Upper lobe of right lung (tissue), 1 donor: ENCODE measurements around the gene KRTAP2-4. TPM values are rescaled to one million over a fixed set of nuclear protein-coding genes. Genes with fewer than 3 reads are reported as not detected.

Source experiments
- ATAC-seq: fragments of 200-7000 bp; cut with Tn5 transposase; one replicate; pipeline ENCODE4 v1.9.1; 2020; ENCODE audit warnings: mild to moderate bottlenecking, moderate library complexity
- DNase-seq: peaks from one replicate; pipeline ENCODE4 v3.0.0-alpha.2; 2020
- H3K27ac ChIP-seq: fragments of 200-600 bp; one replicate; pipeline ENCODE4 v1.8.0; 2022
- H3K27me3 ChIP-seq: fragments of 200-600 bp; one replicate; pipeline ENCODE4 v1.8.0; 2022; ENCODE audit warnings: mild to moderate bottlenecking
- H3K36me3 ChIP-seq: fragments of 200-600 bp; one replicate; pipeline ENCODE4 v1.8.0; 2022
- H3K4me1 ChIP-seq: fragments of 200-600 bp; one replicate; pipeline ENCODE4 v1.8.0; 2022
- H3K4me3 ChIP-seq: fragments of 200-600 bp; one replicate; pipeline ENCODE4 v1.8.0; 2022; ENCODE audit warnings: mild to moderate bottlenecking
- H3K9me3 ChIP-seq: fragments of 200-600 bp; one replicate; pipeline ENCODE4 v1.8.0; 2022
- intact Hi-C: fragments of 100-400 bp; cut with DNase I; formaldehyde crosslinking; loops from one replicate; pipeline ENCODE4 v1.11.0; 2022
- total RNA-seq: library from RNA; stranded (reverse); fragmentation: NEBNext Ultra II Directional; extraction: Animal tissue kit (Norgen Biotek cat#: 25700); gene quantifications from one replicate; pipeline ENCODE4 v1.2.1, GENCODE V29; 2021
- TF ChIP-seq, protein P1 (sequence below): fragments of 200-600 bp; IDR thresholded peaks from one replicate; pipeline ENCODE4 v1.8.0; 2022; ENCODE audit warnings: antibody characterized with exemption
- donor health status: DM: no; HTN: yes; CAD: no; lungs with severe emphysema.

Gene KRTAP2-4
- total RNA-seq, 1 donor from 2014 or later, result not detected

DNA sequence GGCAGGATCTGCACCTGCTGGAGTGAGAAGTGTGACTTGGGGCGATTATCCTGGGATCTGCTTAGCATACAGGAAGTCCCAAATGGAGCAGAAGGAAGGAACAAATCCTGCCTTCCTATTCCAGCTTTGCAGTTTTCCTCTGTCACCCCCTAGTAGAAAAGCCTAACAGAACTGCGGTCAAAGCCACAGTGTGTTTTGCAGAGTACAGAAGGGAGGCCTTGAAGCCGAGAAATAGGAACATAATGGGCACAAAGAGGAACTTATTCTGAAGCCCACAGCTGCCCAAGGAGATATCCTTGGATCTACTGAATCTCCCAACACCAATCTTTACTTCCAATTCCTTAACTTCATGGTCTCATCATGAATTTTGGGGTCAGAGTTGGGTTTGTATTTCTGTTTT, 47.1 kb downstream of the KRTAP2-4 start:
- no peak for DNase-seq
- no peaks in the 10 kb centered on the region for H3K36me3 ChIP-seq
- no peak for ATAC-seq
- intact Hi-C loops, result no loop called here
- H3K27me3 ChIP-seq, result peaks cover 5% of the 10 kb centered on the region
- no peak overlapping the region for H3K4me3 ChIP-seq
- TF ChIP-seq, protein P1, sequence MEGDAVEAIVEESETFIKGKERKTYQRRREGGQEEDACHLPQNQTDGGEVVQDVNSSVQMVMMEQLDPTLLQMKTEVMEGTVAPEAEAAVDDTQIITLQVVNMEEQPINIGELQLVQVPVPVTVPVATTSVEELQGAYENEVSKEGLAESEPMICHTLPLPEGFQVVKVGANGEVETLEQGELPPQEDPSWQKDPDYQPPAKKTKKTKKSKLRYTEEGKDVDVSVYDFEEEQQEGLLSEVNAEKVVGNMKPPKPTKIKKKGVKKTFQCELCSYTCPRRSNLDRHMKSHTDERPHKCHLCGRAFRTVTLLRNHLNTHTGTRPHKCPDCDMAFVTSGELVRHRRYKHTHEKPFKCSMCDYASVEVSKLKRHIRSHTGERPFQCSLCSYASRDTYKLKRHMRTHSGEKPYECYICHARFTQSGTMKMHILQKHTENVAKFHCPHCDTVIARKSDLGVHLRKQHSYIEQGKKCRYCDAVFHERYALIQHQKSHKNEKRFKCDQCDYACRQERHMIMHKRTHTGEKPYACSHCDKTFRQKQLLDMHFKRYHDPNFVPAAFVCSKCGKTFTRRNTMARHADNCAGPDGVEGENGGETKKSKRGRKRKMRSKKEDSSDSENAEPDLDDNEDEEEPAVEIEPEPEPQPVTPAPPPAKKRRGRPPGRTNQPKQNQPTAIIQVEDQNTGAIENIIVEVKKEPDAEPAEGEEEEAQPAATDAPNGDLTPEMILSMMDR, result no peak
- H3K4me1 ChIP-seq, result no peaks in the 10 kb centered on the region
- H3K27ac ChIP-seq, result no peak overlapping the region
- no peaks in the 10 kb centered on the region for H3K9me3 ChIP-seq

DNA sequence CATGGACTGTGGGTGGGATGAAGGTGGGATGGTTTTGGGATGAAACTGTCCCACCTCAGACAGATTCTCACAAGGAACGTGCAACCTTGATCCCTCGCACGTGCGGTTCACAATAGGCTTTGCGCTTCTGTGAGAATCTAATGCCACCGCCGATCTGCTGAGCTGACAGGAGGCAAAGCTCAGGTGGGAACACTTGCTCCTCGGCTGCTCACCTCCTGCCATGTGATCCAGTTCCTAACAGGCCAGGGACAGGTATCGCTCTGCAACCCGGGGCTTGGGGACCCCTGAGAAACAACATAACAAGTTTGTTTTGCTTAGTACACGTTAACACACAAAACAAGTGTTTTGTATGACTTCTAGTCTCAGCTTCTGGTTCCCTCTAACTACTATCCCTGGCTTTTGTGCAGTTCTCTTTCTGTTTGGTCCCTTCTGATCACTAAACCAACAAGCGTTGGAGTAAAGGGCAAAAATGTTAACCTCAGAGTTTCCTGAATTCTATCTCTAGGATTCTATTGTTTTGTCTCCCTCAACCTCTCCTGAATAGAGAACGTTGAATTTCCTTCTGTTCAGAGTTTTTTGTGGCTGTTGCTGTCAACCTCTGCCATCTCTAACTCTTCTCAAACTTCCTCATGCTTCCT, 49.0 kb downstream of the KRTAP2-4 start:
- Histone ChIP-seq H3K4me1 (no peaks in the 10 kb centered on the region), H3K27ac (no peak overlapping the region), H3K4me3 (no peak overlapping the region), H3K9me3 (no peaks in the 10 kb centered on the region), H3K27me3 (no peaks in the 10 kb centered on the region), H3K36me3 (no peaks in the 10 kb centered on the region)
- no peak for DNase-seq
- TF ChIP-seq, protein P1, result no peak
- intact Hi-C loops, result no loop called here
- ATAC-seq, result no peak

DNA sequence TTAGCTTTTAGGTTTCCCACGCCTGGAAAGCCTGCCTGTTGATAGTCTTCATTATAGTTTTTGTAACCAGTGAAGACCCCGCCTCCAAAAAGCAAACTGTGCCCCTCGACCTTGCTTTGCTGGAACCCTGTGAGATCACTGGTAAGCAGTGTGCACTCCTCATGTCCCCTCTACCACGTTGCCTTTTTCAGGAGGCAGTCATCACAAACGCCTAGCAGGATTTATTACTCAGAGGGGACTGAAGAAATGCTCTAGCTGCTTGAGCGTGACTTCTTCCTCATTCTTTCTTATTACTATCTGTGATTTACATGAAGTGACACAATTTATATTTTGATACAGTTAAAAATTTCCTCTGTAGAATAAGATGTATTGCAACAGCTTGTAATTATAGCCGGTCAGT, 50.2 kb downstream of the KRTAP2-4 start:
- no peak for ATAC-seq
- TF ChIP-seq, protein P1, result no peak
- Histone ChIP-seq H3K27me3 (no peaks in the 10 kb centered on the region), H3K36me3 (no peaks in the 10 kb centered on the region), H3K4me1 (no peaks in the 10 kb centered on the region), H3K9me3 (no peaks in the 10 kb centered on the region), H3K27ac (no peak overlapping the region), H3K4me3 (no peak overlapping the region)
- intact Hi-C loops, result no loop called here
- DNase-seq, result no peak

Other genes with a start within 250 kb of the KRTAP2-4 start
- 36.8 TPM for gene KRT10, start 243.3 kb downstream of the KRTAP2-4 start, total RNA-seq
- not detected for gene KRT12, start 198.7 kb downstream of the KRTAP2-4 start, total RNA-seq
- not detected for gene KRT20, start 180.6 kb downstream of the KRTAP2-4 start, total RNA-seq
- gene KRT23, start 128.2 kb downstream of the KRTAP2-4 start, total RNA-seq, result 1.1 TPM
- gene KRT39, start 98.9 kb downstream of the KRTAP2-4 start, total RNA-seq, result 0.35 TPM
- not detected for gene KRT40, start 81.6 kb downstream of the KRTAP2-4 start, total RNA-seq
- gene KRTAP3-3, start 71.7 kb downstream of the KRTAP2-4 start, total RNA-seq, result not detected
- gene KRTAP3-2, start 66.0 kb downstream of the KRTAP2-4 start, total RNA-seq, result not detected
- not detected for gene KRTAP3-1, start 56.8 kb downstream of the KRTAP2-4 start, total RNA-seq
- not detected for gene KRTAP1-5, start 38.7 kb downstream of the KRTAP2-4 start, total RNA-seq
- gene KRTAP1-4, start 35.7 kb downstream of the KRTAP2-4 start, total RNA-seq, result not detected
- not detected for gene KRTAP1-3, start 31.0 kb downstream of the KRTAP2-4 start, total RNA-seq
- gene KRTAP1-1, start 24.4 kb downstream of the KRTAP2-4 start, total RNA-seq, result not detected
- gene KRTAP2-1, start 18.6 kb downstream of the KRTAP2-4 start, total RNA-seq, result not detected
- not detected for gene KRTAP2-2, start 10.6 kb downstream of the KRTAP2-4 start, total RNA-seq
- not detected for gene KRTAP2-3, start 5.8 kb downstream of the KRTAP2-4 start, total RNA-seq
- gene KRTAP4-7, start 18.3 kb upstream of the KRTAP2-4 start, total RNA-seq, result not detected
- gene KRTAP4-8, start 32.3 kb upstream of the KRTAP2-4 start, total RNA-seq, result not detected
- gene KRTAP4-16, start 36.3 kb upstream of the KRTAP2-4 start, total RNA-seq, result not detected
- not detected for gene KRTAP4-9, start 39.5 kb upstream of the KRTAP2-4 start, total RNA-seq
- gene KRTAP4-11, start 52.5 kb upstream of the KRTAP2-4 start, total RNA-seq, result not detected
- not detected for gene KRTAP4-12, start 58.3 kb upstream of the KRTAP2-4 start, total RNA-seq
- not detected for gene KRTAP4-6, start 74.7 kb upstream of the KRTAP2-4 start, total RNA-seq
- gene KRTAP4-5, start 83.9 kb upstream of the KRTAP2-4 start, total RNA-seq, result not detected
- not detected for gene KRTAP4-4, start 94.9 kb upstream of the KRTAP2-4 start, total RNA-seq
- gene KRTAP4-3, start 102.3 kb upstream of the KRTAP2-4 start, total RNA-seq, result not detected
- gene KRTAP4-2, start 112.3 kb upstream of the KRTAP2-4 start, total RNA-seq, result not detected
- not detected for gene KRTAP4-1, start 119.0 kb upstream of the KRTAP2-4 start, total RNA-seq
- not detected for gene KRTAP9-1, start 124.0 kb upstream of the KRTAP2-4 start, total RNA-seq
- gene KRTAP9-2, start 160.8 kb upstream of the KRTAP2-4 start, total RNA-seq, result not detected
- not detected for gene KRTAP9-3, start 166.6 kb upstream of the KRTAP2-4 start, total RNA-seq
- gene KRTAP9-8, start 172.1 kb upstream of the KRTAP2-4 start, total RNA-seq, result not detected
- gene KRTAP9-4, start 183.8 kb upstream of the KRTAP2-4 start, total RNA-seq, result not detected
- not detected for gene KRTAP9-9, start 189.5 kb upstream of the KRTAP2-4 start, total RNA-seq
- not detected for gene KRTAP9-6, start 199.5 kb upstream of the KRTAP2-4 start, total RNA-seq
- gene KRTAP9-7, start 209.8 kb upstream of the KRTAP2-4 start, total RNA-seq, result not detected
- gene KRTAP29-1, start 237.0 kb upstream of the KRTAP2-4 start, total RNA-seq, result not detected
- gene KRTAP16-1, start 243.4 kb upstream of the KRTAP2-4 start, total RNA-seq, result not detected
- gene KRTAP17-1, start 249.8 kb upstream of the KRTAP2-4 start, total RNA-seq, result not detected